ENCODE results near the gene TACO1.

The TACO1 gene

GRCh38 chr17:63601439-63602371, 1.0 kb downstream of the TACO1 start:
- no peak for DNase-seq

DNA sequence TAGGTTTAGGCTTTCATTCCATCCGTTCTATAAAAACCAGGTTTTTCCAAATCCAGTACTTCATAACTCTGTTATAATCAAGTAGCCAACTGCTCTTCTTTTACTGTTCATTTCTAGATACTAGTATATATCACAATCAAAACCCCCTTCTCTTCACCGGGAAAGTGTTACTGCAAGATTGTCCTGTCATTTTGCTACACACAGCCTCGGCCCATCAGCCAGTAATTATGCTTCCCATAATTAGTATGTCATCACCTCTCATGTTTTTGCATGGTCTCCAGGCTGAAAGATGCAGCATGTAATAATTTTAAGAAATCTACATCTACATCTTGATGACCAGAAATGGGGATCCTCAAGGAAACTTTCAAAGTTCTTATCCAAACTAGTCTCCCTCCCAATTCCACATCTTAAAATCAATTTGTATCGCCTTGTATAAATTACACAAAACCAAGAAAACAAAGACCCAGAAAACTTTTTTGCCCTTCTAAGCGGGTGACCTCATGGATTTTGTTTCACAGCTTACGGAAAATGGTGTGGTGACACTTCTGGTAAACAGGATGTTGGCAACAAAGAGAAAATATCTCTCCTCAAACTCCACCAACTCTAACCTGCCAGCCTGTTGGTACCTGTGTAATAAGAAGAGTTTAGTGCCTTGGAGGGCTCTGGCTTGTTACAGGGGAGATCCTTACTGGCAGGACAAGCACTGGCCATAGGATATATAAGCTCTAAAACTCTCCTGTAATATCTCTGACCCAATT, 9.3 kb downstream of the TACO1 start:
- no peak for DNase-seq

DNA sequence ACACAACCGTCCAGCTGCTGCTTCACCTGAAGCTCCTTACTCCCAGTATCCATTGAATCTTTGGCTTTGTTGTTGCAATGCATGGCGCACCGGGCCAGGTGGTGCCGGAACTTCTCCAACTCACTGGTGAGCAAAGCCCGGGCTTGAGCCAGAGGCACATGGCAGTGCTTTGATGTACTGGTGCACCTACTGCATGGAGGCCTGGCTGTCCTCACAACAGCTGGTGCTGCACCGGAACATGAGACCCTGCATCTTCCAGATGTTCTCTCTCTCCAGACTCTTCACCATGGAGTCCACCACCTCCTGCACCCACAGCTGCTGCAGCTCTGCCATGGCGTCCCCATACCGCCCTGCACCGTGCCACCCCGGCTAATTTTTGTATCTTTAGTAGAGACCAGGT, 10.2 kb downstream of the TACO1 start:
- DNase-seq, result no peak

DNA sequence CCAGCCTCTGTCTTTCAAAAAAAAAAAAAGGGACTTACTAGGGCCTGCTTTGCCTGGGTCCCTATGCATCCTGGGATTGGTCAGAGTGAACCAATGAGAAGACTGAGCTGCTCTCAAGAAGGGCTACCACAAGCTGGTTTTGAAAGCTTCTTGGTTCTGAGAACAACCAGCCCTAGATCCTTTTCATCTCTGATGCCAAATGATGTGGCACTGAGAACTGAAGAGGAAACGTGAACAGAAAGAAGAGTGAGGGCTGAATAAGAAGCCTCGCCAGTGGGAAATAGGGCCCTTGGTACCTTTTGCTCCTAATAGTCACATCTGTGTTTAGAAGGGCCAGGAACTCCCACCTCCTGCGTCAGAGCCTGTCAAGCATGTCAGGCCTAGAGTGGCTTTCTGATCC, 10.7 kb downstream of the TACO1 start:
- DNase-seq, result no peak

DNA sequence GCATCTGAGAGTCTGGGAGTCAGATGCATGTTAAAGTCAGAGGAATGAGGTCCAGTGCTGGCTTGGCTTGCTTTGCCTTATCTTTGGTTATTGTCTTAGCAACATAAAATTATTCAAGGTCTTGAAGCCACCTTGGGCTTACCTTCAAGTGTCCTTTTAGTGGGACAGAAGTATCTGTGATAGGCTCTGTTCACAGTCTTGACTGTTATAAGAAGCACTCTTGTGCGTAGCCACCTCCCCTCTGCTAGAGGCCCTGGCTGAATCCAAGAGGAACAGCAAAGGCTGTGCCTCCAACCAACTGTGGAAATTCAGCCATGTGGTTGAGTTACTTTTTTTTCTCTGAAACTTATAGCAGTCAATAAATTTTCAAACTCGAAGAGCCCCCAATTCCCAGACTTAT, 13.0 kb downstream of the TACO1 start:
- DNase-seq, result no peak

DNA sequence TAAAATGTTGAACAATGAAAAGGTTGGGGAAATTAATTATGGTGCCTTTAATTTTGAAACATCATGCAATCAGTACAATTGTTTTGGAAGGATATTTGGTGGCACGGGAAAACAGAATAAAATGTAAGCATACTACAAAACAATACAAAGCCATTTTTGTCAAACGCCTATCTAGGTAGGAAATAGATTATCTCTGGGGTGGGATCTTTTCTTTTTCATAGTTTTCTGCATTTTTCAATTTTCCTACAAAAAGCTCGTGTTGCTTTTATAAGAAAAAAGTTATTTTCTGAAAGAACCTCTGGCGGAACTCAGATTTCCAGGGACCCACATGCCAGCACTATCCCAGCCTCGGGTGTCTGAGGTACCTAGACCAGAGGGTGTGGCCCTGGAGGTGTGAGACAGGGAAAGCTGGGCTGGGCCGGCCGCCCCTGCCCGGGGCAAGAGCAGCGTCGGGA, 20.6 kb downstream of the TACO1 start:
- DNase-seq, result no peak

DNA sequence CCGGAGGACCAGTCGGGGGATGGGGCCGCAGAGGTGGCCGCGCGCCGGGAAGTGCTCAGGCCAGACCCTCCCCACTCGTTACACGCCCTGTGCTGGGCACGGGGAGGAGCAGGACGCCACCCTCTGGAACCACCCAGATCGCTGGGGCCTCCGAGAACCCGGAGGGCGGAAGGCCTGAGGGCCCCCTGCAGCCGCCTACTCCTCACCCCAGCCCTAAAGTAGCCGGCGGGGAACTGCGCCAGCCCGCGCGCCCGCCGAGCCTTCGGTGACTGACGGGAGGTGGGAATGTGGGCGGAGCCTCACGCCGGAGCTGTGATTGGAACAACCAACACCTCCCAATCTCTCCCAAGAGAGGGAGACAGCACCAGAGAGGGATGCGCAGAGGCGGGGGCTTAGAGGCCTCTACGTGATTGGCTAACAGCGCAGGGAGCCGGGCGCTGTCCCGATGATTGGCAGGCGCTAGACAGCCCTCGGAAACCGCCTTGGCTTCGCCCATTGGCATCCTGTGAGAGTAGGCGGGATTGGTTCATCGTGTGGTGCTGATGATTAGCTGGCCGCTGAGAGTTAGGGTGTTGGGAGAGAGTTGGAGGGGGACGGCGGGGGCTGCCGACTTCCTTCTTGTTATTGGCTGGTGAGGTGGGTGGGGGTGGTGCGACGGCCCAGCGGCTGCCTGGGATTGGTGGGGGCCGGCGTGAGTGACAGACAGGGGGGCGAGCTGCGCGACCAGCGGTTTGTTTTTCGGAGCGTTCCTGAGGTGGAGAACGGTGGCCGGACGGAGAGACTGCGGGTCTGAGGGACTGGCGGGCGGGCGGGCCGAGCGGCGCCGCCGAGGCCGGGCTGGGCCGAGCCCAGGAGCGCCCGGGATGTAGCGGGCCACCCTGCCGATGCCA, 21.2 kb downstream of the TACO1 start, which contains the start of gene MAP3K3:
Gene MAP3K3 (plus strand): TSS at position 734 of the 890 bp plus-strand sequence. CDS start 343 bp downstream, outside the sequence.
- DNase-seq, result peak; percentile 99

DNA sequence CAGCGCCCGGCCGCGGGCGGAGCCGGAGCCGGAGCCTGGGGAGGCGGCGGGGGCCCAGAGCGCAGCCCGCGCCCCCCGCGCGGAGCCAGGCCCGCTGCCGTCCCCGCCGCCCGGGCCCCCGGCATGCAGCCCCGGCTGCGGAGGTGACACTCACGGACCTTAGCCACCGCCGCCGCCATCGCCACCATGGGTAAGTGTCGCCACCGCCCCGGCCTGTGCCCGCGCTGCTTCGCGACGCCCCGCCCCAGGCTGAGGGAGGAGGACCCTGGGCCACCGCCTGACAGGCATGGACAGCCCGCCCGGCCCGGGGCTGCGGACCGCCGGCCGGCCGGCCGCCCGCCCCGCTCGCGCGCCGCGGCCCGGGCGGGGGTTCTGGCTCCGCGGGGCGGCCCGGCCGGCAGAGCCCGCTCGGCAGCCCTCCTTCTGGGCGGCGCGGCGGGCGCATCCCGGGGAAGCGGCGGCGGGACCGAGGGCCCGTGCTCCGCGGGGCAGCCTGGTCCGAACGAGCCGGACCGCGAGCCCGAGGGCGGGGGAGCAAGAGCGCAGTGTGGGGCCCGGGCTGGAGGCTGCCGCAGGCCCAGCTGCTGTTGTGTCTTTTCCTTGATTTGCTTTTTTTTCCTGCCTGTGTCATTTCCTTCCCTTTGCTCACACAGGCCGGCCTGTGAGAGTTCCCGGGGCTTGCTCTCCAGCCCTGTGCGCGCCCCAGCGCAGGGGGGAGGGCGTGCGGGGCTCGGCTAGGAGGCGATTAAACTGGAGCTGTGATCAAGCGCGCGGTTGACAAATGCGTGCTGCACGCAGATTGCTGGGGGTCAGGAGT, 22.1 kb downstream of the TACO1 start:
- DNase-seq, result peak; percentile 70

DNA sequence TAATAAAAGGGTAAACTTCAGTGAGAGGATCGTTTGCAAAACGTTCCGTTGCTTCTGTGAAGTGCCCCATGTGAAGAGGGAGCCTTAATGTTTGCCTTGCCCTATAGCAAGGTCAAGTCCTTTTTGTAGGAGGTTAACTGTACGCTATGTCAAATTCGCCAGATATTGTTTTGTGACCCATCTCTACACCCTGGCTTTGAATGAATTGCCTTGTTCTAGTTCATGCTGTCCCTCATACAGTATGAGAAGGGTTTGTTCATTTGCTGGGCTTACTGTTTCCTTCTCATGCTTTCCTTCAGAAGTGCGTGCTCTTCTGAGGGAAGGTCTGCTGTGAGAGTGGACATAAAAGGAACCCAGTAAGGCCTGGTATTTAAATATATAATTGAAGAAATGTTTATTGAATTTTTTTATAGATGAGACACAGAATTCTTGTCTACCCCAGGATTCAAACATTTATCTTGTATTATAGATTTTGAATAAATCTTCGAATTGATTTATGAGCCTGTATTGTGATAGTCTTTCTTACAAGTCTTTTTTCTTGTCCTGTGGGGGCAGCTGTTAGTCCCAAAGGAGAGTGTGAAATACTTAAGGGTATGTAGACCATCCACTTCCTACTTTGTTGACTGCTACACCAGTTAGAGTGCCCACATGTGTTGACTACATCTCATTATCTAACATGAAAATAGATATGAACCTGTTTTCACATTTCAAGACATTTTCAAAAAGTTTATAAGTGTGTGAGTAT, 23.3 kb downstream of the TACO1 start:
- no peak for DNase-seq

- DNase-seq, result no peak
Observed at GRCh38 chr17:63624531-63624880, 23.8 kb downstream of the TACO1 start.

DNA sequence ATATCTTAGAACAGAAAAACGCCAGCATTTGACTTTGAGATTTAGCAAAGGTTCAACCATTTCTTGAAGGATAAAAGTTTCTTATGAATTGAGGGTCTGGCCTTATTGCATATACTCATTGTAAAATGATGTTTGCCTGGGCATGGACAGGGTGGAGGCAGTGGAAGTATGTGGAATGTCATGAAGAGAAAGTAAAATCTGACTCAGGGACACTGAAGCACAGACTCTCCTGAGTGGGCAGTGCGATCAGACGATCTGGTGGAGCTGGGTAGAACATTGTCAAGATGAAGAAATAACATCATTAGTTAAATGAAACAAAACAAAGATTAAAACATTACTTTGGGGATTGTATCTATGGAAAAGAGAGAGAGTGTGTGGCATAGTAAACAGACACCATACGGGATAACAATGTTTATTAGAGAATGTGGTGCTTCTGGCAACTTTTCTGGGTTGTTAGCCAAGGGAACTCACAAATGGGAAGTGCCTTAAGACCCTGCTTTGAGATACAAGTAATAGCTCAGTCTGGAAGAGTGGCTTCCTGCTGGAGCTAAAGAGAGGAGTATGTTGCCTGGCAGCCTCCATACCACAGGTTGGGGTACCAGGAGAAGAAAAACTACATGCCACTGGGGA, 26.0 kb downstream of the TACO1 start:
- no peak for DNase-seq

GRCh38 chr17:63629627-63630026, 28.9 kb downstream of the TACO1 start:
- DNase-seq, result no peak

- DNase-seq, result no peak
Observed at GRCh38 chr17:63631062-63631461, 30.4 kb downstream of the TACO1 start.

DNA sequence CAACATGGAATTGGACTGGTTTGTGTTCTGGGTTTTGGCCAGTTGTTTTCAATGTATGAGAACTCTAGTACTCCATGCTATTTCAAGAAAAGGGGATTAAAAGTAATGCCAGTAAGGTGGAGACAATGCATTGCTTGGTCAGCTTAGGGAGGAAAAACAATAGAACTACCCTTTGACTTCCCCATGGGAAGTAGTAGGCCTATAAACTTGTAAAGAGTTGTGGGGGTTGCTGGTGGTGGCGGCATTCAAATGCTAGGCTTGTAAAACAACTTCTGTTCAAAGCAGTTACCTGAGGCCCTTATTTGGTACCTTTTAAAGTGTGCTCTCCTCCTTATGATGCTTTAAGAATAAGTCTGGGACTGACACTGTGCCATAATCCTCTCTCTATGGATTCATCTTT, 30.9 kb downstream of the TACO1 start:
- DNase-seq, result no peak

- no peak for DNase-seq
Observed at GRCh38 chr17:63633742-63634141, 33.0 kb downstream of the TACO1 start.

DNA sequence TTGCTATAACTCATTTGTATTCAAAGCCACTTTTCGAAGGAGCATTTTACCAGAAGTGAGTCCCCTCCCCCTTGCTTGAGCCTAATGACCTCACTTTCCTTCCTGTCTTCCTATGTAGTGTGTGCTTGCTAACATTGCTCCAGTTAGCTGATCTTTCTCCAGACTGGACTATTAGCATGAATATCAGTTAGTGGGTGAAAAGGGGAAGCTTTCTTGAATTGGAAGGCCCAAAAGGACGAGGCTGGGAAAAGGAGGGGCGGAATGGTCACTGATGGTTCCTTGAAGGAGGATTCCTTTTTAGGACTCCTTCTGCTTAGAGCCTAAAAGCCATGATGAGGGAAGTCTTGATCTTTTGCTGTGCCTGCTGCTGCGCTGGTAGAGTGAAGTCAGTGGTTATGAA, 33.5 kb downstream of the TACO1 start:
- no peak for DNase-seq

GRCh38 chr17:63634816-63635215, 34.1 kb downstream of the TACO1 start:
- DNase-seq, result no peak

DNA sequence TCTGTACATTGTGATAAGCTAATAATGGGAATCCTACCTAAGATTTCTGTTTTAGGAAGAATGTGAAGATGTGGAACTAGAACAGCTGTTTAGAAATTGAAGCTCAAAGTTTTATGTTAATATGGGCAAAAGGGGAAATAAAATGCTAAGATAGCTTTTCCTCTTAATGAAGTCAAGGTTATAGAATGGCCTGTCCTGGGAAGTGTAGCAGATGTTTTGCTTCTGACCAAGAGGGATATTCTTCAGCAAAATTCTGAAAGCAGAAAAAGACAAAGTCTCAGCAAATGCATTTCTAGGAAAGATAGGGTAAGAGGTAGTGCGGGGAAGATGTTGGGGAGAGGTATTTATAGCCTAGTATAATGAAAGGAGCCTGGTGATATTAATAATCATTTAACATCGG, 34.6 kb downstream of the TACO1 start:
- DNase-seq, result no peak

GRCh38 chr17:63635787-63636186, 35.1 kb downstream of the TACO1 start:
- no peak for DNase-seq

DNA sequence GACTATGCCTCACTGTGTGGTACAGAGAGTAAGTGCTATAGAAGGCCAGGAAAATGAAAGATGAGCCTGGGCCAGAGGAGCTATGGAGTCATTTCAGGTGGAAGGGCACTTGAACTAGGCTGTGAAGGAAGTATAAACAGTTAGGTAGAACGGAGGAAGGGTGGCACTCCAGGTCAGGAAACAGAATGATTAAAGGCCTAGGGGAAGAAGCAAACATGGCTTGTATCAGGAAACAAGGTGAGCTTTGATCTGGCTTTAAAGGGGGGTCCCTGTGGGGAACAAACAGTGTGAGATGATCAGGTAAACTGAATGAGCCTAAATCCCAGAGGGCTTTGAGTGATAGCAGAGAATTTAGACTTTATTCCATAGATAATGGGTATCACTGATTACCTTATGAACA, 38.4 kb downstream of the TACO1 start:
- DNase-seq, result no peak

- DNase-seq, result no peak
Observed at GRCh38 chr17:63640038-63640437, 39.3 kb downstream of the TACO1 start.

Data from RPMI8226 (cell line).